Pancreas (tissue), 10 donors: ENCODE data around the gene APOA4. TPM values are rescaled to one million over a fixed set of nuclear protein-coding genes. Genes with fewer than 3 reads are reported as not detected.

Source experiments
- ATAC-seq, 4 donors: fragments of 200-7000 bp; cut with Tn5 transposase; one replicate each; pipeline versions ENCODE4 v1.8.0 to v1.9.1; 2020; ENCODE audit warnings: mild to moderate bottlenecking in 4 of 4, moderate library complexity in 4 of 4
- DNase-seq, 6 donors: peaks; one replicate each; pipeline ENCODE4 v3.0.0-alpha.2; 2020
- FAIRE-seq: peaks from 2 replicates; lab custom pipeline; 2012; peaks lifted over from hg19 to GRCh38; lab: Jason Lieb, UNC
- H3K27ac ChIP-seq, 4 donors: fragments of 200-600 bp; sonication (generic); 1 replicate in 3 of 4; 2 replicates in 1 of 4; pipeline versions ENCODE4 v1.5.0 to v1.8.0; 2020
- H3K27me3 ChIP-seq, 4 donors: fragments of 200-600 bp; one replicate each; pipeline ENCODE4 v1.8.0; 2021
- H3K36me3 ChIP-seq, 3 donors: fragments of 200-600 bp; sonication (generic) in 1 of 3; one replicate each; pipeline versions ENCODE4 v1.5.0 to v1.8.0; 2020 to 2021
- H3K4me1 ChIP-seq, 3 donors: fragments of 200-600 bp; one replicate each; pipeline ENCODE4 v1.8.0; 2021
- H3K4me3 ChIP-seq, 4 donors: fragments of 200-600 bp; sonication (generic) in 2 of 4; one replicate each; pipeline versions ENCODE4 v1.5.0 to v1.8.0; 2020 to 2021
- H3K9me3 ChIP-seq, 4 donors: fragments of 200-600 bp; one replicate each; pipeline ENCODE4 v1.8.0; 2021
- CTCF ChIP-seq, 4 donors: fragments of 200-600 bp; sonication (generic) in 3 of 4; IDR thresholded peaks; one replicate each; pipeline versions ENCODE4 v1.5.0 to v1.8.0; 2021; ENCODE audit warnings: antibody characterized with exemption in 4 of 4
- WGBS, 2 donors: extraction: QIAGEN DNeasy Blood & Tissue Kit; methylation state at CpG; one replicate each; pipeline ENCODE4 v1.1.7; 2013; 5-methylcytosine and 5-hydroxymethylcytosine counted together
- intact Hi-C, 3 donors: fragments of 100-400 bp; cut with DNase I; formaldehyde crosslinking; loops; one replicate each; pipeline versions ENCODE4 v1.11.1 to v1.14.2; 2022
- polyA plus RNA-seq, 2 donors: library from polyadenylated mRNA; stranded (reverse); fragments of 200-250 nt; gene quantifications; one replicate each; pipeline ENCODE4 v1.2.3, GENCODE V29; 2013
- total RNA-seq, 6 donors: library from RNA; stranded (reverse); fragmentation: NEBNext Ultra II Directional in 4 of 6; extraction: Animal tissue kit (Norgen Biotek cat#: 25700) in 4 of 6; gene quantifications; one replicate each; pipeline versions ENCODE4 v1.2.1 to v1.2.4, GENCODE V29; 2021 to 2023
- donor health status: healthy with polysubstance abuse.
- donor health status: DM: no; HTN: no; CAD: no; lungs with moderate emphysema.
- donor health status: DM: no; HTN: no; CAD: no.
- donor health status: control.
- donor health status: control.
- donor health status: Bipolar disorder and iron deficiency.
- donor health status: DM: yes; HTN: yes; CAD: no.
- donor health status: DM: no; HTN: no; CAD: no.
- donor health status: DM: no; HTN: no; CAD: no.
- donor health status: DM: yes; HTN: yes; CAD: no.

Gene APOA4
- total and polyA plus RNA-seq, 8 donors, result 0.33 TPM; not detected in 7

DNA sequence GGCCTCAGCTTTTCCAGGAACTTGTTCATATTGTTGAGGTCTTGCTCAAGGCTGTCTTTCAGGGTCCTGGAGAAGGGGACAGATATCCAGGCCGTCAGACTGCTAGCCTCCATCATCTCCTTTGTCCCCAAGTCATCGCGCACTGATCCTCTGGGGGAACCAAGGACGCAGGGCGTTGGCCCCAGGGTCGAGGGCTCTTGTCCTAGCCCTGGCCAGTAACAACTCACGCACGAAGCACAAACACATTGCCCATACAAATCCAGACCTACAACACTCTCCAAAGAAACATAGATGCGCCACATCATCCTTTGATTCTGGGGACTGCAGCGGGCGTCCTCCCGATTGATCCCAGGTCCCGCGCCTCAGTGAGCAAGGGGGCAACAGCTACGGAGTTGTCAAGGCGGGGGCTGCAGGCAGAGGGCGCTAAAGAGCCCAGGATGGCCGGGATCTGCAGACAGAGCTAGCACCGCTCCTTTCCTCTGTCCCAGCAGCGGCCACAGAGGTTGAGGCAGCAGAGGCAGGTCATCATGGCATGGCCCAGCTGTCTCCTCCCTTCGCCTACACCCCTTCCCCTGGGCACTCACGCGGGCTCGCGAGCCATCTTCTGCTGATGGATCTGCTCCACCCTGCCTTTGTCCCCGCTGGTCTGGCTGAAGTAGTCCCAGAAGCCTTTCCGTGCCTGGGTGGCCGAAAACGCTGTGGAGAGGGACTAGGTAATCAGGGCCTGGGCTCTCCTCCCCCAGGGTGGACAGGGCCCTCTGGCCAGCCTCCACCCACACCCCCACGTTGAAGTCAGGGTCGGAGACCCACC lies 31.9 kb downstream of the APOA4 start:
- Histone ChIP-seq H3K4me3 (no peak overlapping the region), H3K36me3 (no peaks in the 10 kb centered on the region), H3K4me1 (peaks cover 14 to 24% (median 19%) of the 10 kb centered on the region in 3 donors), H3K9me3 (no peaks in the 10 kb centered on the region), H3K27ac (no peak overlapping the region), H3K27me3 (no peaks in the 10 kb centered on the region)
- DNase-seq (peak; percentile 59 to 93 (median 83)), ATAC-seq (peak; percentile 61 to 84 (median 78)), FAIRE-seq (no peak)
- WGBS, 2 donors, result 24% methylated on average over 31 of the region's 31 CpGs
- TF ChIP-seq CTCF (IDR thresholded peaks at IDR 0.05), result peak; percentile 84 to 88 (median 86)
- intact Hi-C loops, result loop anchor here in 1 of 3 donors (5.0 to 10.0 kb wide), 2 partner anchors 41 to 314 kb away; no protein-coding TSS in a partner anchor

DNA sequence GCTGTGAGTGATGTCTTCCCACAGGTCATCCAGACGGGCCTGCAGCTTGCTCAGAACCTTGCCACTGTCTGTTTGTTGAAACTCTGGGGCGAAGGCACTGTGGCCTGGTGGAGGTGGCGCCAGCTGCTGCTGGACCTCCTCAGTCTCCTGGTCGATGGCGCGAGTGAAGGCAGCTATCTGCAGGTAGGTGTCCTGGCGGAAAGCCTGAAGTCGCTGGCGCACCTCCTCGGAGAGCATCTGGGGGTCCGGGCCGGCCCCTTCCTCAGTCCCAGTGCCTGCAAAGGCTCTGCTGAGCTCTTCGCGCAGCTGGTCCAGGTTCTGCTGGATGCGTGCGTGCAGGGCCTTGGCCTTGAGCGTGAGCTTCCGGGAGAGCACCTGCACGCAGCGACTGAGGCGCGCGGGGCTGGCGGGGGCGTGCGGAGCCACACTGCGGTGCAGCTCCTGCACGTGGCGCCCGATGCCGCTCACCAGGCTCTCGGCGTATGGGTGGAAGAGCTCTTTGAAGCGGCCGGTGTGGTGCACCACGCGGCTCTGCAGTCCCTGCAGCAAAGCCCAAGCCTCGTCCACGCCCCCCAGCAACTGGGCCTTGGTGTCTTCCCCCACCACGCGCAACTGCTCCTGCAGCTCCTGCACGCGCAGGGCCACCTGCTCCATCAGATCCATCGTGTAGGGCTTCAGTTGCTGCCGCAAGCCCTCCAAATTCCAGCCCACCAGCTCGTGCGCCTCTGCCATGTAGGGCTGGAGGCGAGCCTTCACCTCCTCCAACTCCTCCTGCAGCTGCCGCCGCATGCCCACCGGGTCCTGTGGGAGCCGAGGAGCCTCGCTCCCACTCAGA lies 32.7 kb downstream of the APOA4 start:
- FAIRE-seq (no peak), ATAC-seq (no peak), DNase-seq (peak in 2 of 6 donors; percentile 51 to 79)
- peaks cover 14 to 24% (median 19%) of the 10 kb centered on the region in 3 donors for H3K4me1 ChIP-seq
- intact Hi-C loops, result loop anchor here in 1 of 3 donors (5.0 to 10.0 kb wide), 2 partner anchors 42 to 314 kb away; no protein-coding TSS in a partner anchor
- no peak for TF ChIP-seq CTCF (IDR thresholded peaks at IDR 0.05)
- H3K27me3 ChIP-seq, result no peaks in the 10 kb centered on the region
- 75 to 76% methylated on average over 52 to 53 of the region's 53 CpGs for WGBS, 2 donors
- no peaks in the 10 kb centered on the region for H3K9me3 ChIP-seq
- H3K27ac ChIP-seq, result no peak overlapping the region
- H3K36me3 ChIP-seq, result peaks cover 0 to 8% (median 2%) of the 10 kb centered on the region in 3 donors
- H3K4me3 ChIP-seq, result no peak overlapping the region

DNA sequence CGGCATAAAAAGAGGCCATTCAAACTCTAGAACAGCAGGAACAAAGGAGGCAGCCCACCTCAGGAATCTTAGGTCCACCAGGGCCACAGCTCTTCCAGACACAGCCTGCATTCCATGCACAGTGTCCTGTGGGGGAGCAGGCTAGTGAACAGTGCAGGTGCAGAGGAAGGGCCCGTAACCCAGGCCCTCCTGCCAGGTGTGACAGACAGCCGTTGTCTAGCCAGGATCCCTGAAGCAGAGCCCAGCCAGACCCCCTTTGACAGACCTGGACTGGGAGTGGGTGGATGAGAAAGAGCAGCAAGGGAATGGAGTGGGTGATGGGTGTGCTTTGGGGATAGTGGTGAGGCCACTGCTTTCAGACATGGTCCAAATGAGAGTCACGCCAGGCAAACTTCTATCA lies 34.1 kb downstream of the APOA4 start:
- ATAC-seq (no peak), DNase-seq (peak in 1 of 6 donors; percentile 46), FAIRE-seq (no peak)
- no peaks in the 10 kb centered on the region for H3K9me3 ChIP-seq
- 80% methylated on average over 4 of the region's 4 CpGs for WGBS, 2 donors
- no peak overlapping the region for H3K4me3 ChIP-seq
- intact Hi-C loops, result loop anchor here in 1 of 3 donors (2.0 to 10.0 kb wide), 2 partner anchors 50 to 316 kb away; no protein-coding TSS in a partner anchor
- peaks cover 4 to 22% (median 11%) of the 10 kb centered on the region in 3 donors for H3K36me3 ChIP-seq
- no peak overlapping the region for H3K27ac ChIP-seq
- no peak for TF ChIP-seq CTCF (IDR thresholded peaks at IDR 0.05)
- H3K27me3 ChIP-seq, result no peaks in the 10 kb centered on the region
- H3K4me1 ChIP-seq, result peaks cover 14 to 24% (median 19%) of the 10 kb centered on the region in 3 donors

- ATAC-seq, result no peak
- Histone ChIP-seq H3K4me1 (peaks cover 14 to 24% (median 19%) of the 10 kb centered on the region in 3 donors), H3K27me3 (no peaks in the 10 kb centered on the region), H3K4me3 (peak overlapping the region; percentile 91 to 98 (median 94)), H3K9me3 (no peaks in the 10 kb centered on the region), H3K36me3 (peaks cover 4 to 23% (median 15%) of the 10 kb centered on the region in 3 donors), H3K27ac (peak overlapping the region in 2 of 4 donors; percentile 62 to 73)
- intact Hi-C loops, result loop anchor here in 1 of 3 donors (2.0 to 10.0 kb wide), 2 partner anchors 50 to 316 kb away; no protein-coding TSS in a partner anchor
- no peak for FAIRE-seq
- DNase-seq, result no peak
- TF ChIP-seq CTCF (IDR thresholded peaks at IDR 0.05), result no peak
- WGBS, 2 donors, result 40 to 50% methylated on average over 4 of the region's 4 CpGs
Observed at GRCh38 chr11:116788534-116788933, 34.6 kb downstream of the APOA4 start.
